Fibroblast of the aortic adventitia (primary cell): ENCODE measurements around the gene FAM186B. TPM values are rescaled to one million over a fixed set of nuclear protein-coding genes. Genes with fewer than 3 reads are reported as not detected.

Experiments
- DNase-seq: peaks from one replicate; pipeline ENCODE4 v3.0.0-alpha.2; 2010; ENCODE audit warnings: low read depth
- H3K4me3 ChIP-seq: 2 replicates; pipeline ENCODE4 v1.5.1; 2011; ENCODE audit warnings: low read depth, mild to moderate bottlenecking, control low read depth, low read length, moderate library complexity
- CTCF ChIP-seq: IDR thresholded peaks from 2 replicates; pipeline ENCODE4 v1.5.1; 2011; ENCODE audit warnings: mild to moderate bottlenecking, low read length, control low read depth, inconsistent platforms; ENCODE audit not compliant: insufficient read depth
- small RNA-seq: library from RNA; depleted of rRNA; stranded (forward); fragments of <200 nt; gene quantifications from one replicate; pipeline ENCODE3, GENCODE V24; 2012
- total RNA-seq: library from RNA; depleted of rRNA; stranded (reverse); fragments of >200 nt; gene quantifications from 2 replicates; pipeline ENCODE4 v1.2.3, GENCODE V29; 2012; ENCODE audit warnings: low replicate concordance

The FAM186B gene
- total RNA-seq, 1 donor = 0.45 TPM

DNA sequence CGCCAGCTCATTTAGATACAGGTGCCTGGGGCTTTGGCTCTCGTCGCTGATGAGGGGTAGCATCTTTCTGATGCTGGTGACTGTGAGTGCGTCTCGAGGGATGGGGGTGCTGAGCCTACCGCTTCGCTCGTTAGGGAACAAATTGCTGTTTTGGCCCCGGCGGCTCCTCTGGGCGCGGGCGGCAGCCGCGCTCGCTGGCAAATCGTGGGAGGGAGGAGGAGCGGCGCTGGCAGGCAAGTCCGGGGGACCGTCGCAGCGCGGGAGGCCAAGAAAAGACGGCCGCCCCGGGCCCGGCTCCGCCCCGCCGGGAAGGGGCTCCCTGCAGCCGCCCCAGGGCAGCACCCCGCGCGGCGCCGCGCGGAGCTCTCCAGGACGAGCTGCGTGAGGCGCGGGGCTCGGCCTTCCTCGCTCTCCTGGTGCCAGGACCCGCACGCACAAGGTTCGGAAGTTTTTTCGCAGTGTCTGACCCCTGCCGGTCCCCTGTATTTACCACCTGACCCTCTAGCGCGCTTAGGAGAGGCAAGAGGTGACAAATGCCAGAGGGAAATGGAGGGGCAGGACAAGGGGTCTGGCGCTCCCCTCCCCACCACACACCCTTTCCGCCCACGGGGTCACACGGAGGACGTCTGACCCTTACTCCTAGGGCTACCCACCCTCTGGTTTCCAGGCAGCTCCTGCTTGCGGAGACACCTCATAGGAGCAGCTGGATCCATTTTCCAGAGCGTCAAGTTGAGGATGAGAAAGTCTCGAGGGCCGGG lies 67.5 kb downstream of the FAM186B start:
- H3K4me3 ChIP-seq = peak overlapping the region; percentile 51
- no peak for DNase-seq
- no peak for TF ChIP-seq CTCF

Small RNA genes lying within 50 kb of the gene (small RNA-seq; reads per million reads assigned to genes)
- gene HIGD1AP9 = not detected
- gene POLR2KP1 = not detected
- not detected for gene RNU6-834P

Other genes with a start within 250 kb of the FAM186B start
- 25.1 and 34.1 TPM in 2 replicates for gene SPATS2, start 238.2 kb downstream of the FAM186B start, total RNA-seq
- 0.08 and 0.18 TPM in 2 replicates for gene KCNH3, start 66.6 kb downstream of the FAM186B start, total RNA-seq
- 45.5 and 48.7 TPM in 2 replicates for gene MCRS1, start 37.5 kb downstream of the FAM186B start, total RNA-seq
- gene PRPF40B, start 17.9 kb upstream of the FAM186B start, total RNA-seq = 10.5 and 16.8 TPM in 2 replicates
- gene FMNL3, start 101.8 kb upstream of the FAM186B start, total RNA-seq = 12.0 and 20.8 TPM in 2 replicates
- 238 and 564 TPM in 2 replicates for gene TMBIM6, start 135.9 kb upstream of the FAM186B start, total RNA-seq
- 21.6 and 27.9 TPM in 2 replicates for gene NCKAP5L, start 222.8 kb upstream of the FAM186B start, total RNA-seq
- 0.82 and 4.5 TPM in 2 replicates for gene BCDIN3D, start 237.5 kb upstream of the FAM186B start, total RNA-seq